DND-41 (cell line): ENCODE measurements around the gene HIP1.
A peak's percentile ranks its signal among the peaks of the same experiment; 100 is the strongest.

Experiments used
- ATAC-seq: fragments of 200-7000 bp; cut with Tn5 transposase; 3 replicates; pipeline ENCODE4 v1.9.1; 2021; ENCODE audit warnings: low read depth; ENCODE audit not compliant: insufficient read depth
- DNase-seq: peaks from one replicate; pipeline ENCODE4 v3.0.0-alpha.2; 2020
- H2AFZ ChIP-seq: 2 replicates; pipeline ENCODE4 v1.6.0; 2012; ENCODE audit warnings: low read depth, low read length
- H3K27ac ChIP-seq: 2 replicates; pipeline ENCODE4 v1.5.1; 2012; ENCODE audit warnings: low read length, inconsistent platforms
- H3K27me3 ChIP-seq: fragments of 200-600 bp; sonication (generic); 2 replicates; pipeline ENCODE4 v1.6.0; 2012; ENCODE audit warnings: low read length, mild to moderate bottlenecking, inconsistent platforms; ENCODE audit not compliant: insufficient read depth, poor library complexity
- H3K36me3 ChIP-seq: 2 replicates; pipeline ENCODE4 v1.5.1; 2012; ENCODE audit warnings: low read length, inconsistent platforms; ENCODE audit not compliant: insufficient read depth
- H3K4me1 ChIP-seq: 2 replicates; pipeline ENCODE4 v1.5.1; 2012; ENCODE audit warnings: mild to moderate bottlenecking, low read length; ENCODE audit not compliant: insufficient read depth
- H3K4me2 ChIP-seq: 2 replicates; pipeline ENCODE4 v1.6.0; 2012; ENCODE audit warnings: mild to moderate bottlenecking, moderate library complexity, low read length, inconsistent platforms; ENCODE audit not compliant: insufficient read depth
- H3K4me3 ChIP-seq, 2 experiments: fragments of 200-600 bp in 1 of 2; shearing (Covaris generic) in 1 of 2; 2 replicates each; pipeline ENCODE4 v1.5.1; 2012 to 2016; ENCODE audit warnings: inconsistent platforms in 2 of 2, low read length in 2 of 2, mild to moderate bottlenecking in 2 of 2, low read depth in 1 of 2, moderate library complexity in 1 of 2
- H3K79me2 ChIP-seq: 2 replicates; pipeline ENCODE4 v1.6.0; 2012; ENCODE audit warnings: low read length, inconsistent platforms; ENCODE audit not compliant: insufficient read depth
- H3K9ac ChIP-seq: 2 replicates; pipeline ENCODE4 v1.6.0; 2012; ENCODE audit warnings: low read depth, mild to moderate bottlenecking, inconsistent platforms, low read length, moderate library complexity
- H3K9me3 ChIP-seq: 2 replicates; pipeline ENCODE4 v1.5.1; 2012; ENCODE audit warnings: low read length, moderate library complexity, mild to moderate bottlenecking, inconsistent platforms; ENCODE audit not compliant: insufficient read depth, severe bottlenecking
- H4K20me1 ChIP-seq: 2 replicates; pipeline ENCODE4 v1.6.0; 2012; ENCODE audit warnings: low read length; ENCODE audit not compliant: insufficient read depth
- CTCF ChIP-seq: IDR thresholded peaks from 2 replicates; pipeline ENCODE4 v1.5.1; 2012; ENCODE audit warnings: borderline replicate concordance, low read length, moderate library complexity, mild to moderate bottlenecking; ENCODE audit not compliant: poor library complexity, severe bottlenecking; ENCODE audit errors: extremely low read depth
- EZH2 ChIP-seq: IDR thresholded peaks from 3 replicates; pipeline ENCODE4 v1.6.1; 2012; ENCODE audit warnings: borderline replicate concordance, low read depth, mild to moderate bottlenecking, moderate library complexity, low read length, inconsistent platforms; ENCODE audit not compliant: severe bottlenecking

The HIP1 gene

GRCh38 chr7:75619636-75620035 is 119.1 kb downstream of the HIP1 start:
- TF ChIP-seq CTCF (no peak), EZH2 (no peak)
- no peak overlapping the region for H3K9ac ChIP-seq
- no peaks in the 10 kb centered on the region for H4K20me1 ChIP-seq
- H3K4me3 ChIP-seq: no peak overlapping the region
- no peak overlapping the region for H2AFZ ChIP-seq
- no peak for DNase-seq
- no peak overlapping the region for H3K27ac ChIP-seq
- no peaks in the 10 kb centered on the region for H3K36me3 ChIP-seq
- H3K79me2 ChIP-seq: no peaks in the 10 kb centered on the region
- ATAC-seq: no peak
- H3K9me3 ChIP-seq: no peaks in the 10 kb centered on the region
- no peaks in the 10 kb centered on the region for H3K27me3 ChIP-seq
- peaks cover 21% of the 10 kb centered on the region for H3K4me1 ChIP-seq
- H3K4me2 ChIP-seq: no peak overlapping the region

- peak overlapping the region; percentile 23 for H3K9ac ChIP-seq
- peaks cover 21% of the 10 kb centered on the region for H3K4me1 ChIP-seq
- no peaks in the 10 kb centered on the region for H3K9me3 ChIP-seq
- peak overlapping the region in 1 of 2 experiments; percentile 37; a peak in 2 of 4 replicates for H3K4me3 ChIP-seq
- no peaks in the 10 kb centered on the region for H3K27me3 ChIP-seq
- H2AFZ ChIP-seq: peak overlapping the region; percentile 64
- peak overlapping the region; percentile 52 for H3K4me2 ChIP-seq
- H3K27ac ChIP-seq: peak overlapping the region; percentile 60
- no peaks in the 10 kb centered on the region for H3K79me2 ChIP-seq
- H3K36me3 ChIP-seq: no peaks in the 10 kb centered on the region
- peak; percentile 95 for ATAC-seq
- DNase-seq: peak; percentile 85
- no peak for TF ChIP-seq EZH2
- TF ChIP-seq CTCF: peak; percentile 21
- no peaks in the 10 kb centered on the region for H4K20me1 ChIP-seq
Observed at GRCh38 chr7:75617634-75618234, 121.0 kb downstream of the HIP1 start.

DNA sequence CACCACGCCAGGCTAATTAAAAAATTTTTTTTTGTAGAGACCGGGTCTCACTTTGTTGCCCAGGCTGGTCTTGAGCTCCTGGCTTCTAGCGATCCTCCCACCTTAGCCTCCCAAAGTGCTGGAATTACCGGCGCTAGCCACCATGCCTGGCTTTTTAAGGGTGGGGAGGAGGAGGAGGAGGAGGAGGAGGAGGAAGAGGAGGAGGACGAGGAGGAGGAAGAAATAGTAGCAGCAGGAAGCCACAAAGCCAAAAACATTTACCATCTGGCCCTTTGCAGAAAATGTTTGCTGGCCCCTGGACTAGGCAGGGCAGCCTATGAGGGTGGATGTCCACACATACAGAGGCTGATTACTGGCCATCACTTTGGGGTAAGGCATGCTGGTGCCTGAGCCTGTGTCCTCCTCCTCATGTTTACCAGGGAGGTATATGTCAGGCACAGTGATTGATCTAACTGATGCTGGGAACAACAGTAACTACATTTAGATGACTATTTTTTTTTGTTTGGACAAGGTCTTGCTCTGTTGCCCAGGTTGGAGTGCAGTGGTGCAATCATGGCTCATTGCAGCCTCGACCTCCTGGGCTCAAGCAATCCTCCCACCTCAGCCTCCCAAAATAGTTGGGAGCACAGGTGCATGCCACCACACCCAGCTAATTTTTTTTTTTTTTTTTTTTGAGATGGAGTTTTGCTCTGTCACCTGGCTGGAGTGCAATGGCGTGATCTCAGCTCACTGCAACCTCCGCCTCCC is 122.1 kb downstream of the HIP1 start:
- peaks cover 21% of the 10 kb centered on the region for H3K4me1 ChIP-seq
- H3K4me3 ChIP-seq: no peak overlapping the region
- no peaks in the 10 kb centered on the region for H3K9me3 ChIP-seq
- H3K4me2 ChIP-seq: no peak overlapping the region
- no peak overlapping the region for H3K27ac ChIP-seq
- DNase-seq: no peak
- H3K27me3 ChIP-seq: no peaks in the 10 kb centered on the region
- no peak overlapping the region for H3K9ac ChIP-seq
- no peak for ATAC-seq
- no peaks in the 10 kb centered on the region for H3K79me2 ChIP-seq
- H2AFZ ChIP-seq: no peak overlapping the region
- no peaks in the 10 kb centered on the region for H4K20me1 ChIP-seq
- no peaks in the 10 kb centered on the region for H3K36me3 ChIP-seq
- TF ChIP-seq EZH2 (no peak), CTCF (no peak)
